Body of pancreas (tissue), 4 donors: ENCODE measurements around the gene CACNA1C. TPM values are rescaled to one million over a fixed set of nuclear protein-coding genes. Genes with fewer than 3 reads are reported as not detected.
A peak's percentile ranks its signal among the peaks of the same experiment; 100 is the strongest.

Experiments
- ATAC-seq: fragments of 150-250 bp; one replicate; pipeline ENCODE4 v1.9.1; 2016
- DNase-seq, 4 donors: peaks; one replicate each; pipeline ENCODE4 v3.0.0-alpha.2; 2019
- H3K27ac ChIP-seq, 4 donors: fragments of 200-600 bp; sonication (generic); 1 replicate in 3 of 4; 2 replicates in 1 of 4; pipeline versions ENCODE4 v1.5.1 to v1.6.1; 2016 to 2019; ENCODE audit warnings: mild to moderate bottlenecking in 1 of 4, mixed read lengths in 1 of 4, moderate library complexity in 1 of 4
- H3K27me3 ChIP-seq, 2 donors: fragments of 200-600 bp; sonication (generic); one replicate each; pipeline ENCODE4 v1.6.0; 2016; ENCODE audit warnings: mild to moderate bottlenecking in 1 of 2
- H3K36me3 ChIP-seq, 2 donors: fragments of 200-600 bp; sonication (generic); replicated peaks in 1 of 2; 2 replicates each; pipeline ENCODE4 v1.5.1; 2016; ENCODE audit warnings: low read depth in 2 of 2; ENCODE audit not compliant: insufficient read depth in 1 of 2
- H3K4me1 ChIP-seq: fragments of 200-600 bp; sonication (generic); one replicate; pipeline ENCODE4 v1.6.0; 2016
- H3K4me3 ChIP-seq, 2 donors: fragments of 200-600 bp; sonication (generic); 1 replicate in 1 of 2; 2 replicates in 1 of 2; pipeline ENCODE4 v1.5.1; 2016 to 2019
- H3K9me3 ChIP-seq, 3 donors: fragments of 200-600 bp; sonication (generic); 1 replicate in 2 of 3; 2 replicates in 1 of 3; pipeline ENCODE4 v1.5.1; 2016
- POLR2A ChIP-seq, 3 donors: fragments of 450-650 bp; IDR thresholded peaks; one replicate each; pipeline ENCODE4 v1.6.1; 2016; ENCODE audit warnings: antibody characterized with exemption in 3 of 3, mild to moderate bottlenecking in 2 of 3
- WGBS, 2 donors: methylation state at CpG; one replicate each; pipeline ENCODE4 v1.1.5; 2017; 5-methylcytosine and 5-hydroxymethylcytosine counted together
- intact Hi-C: fragments of 100-400 bp; cut with DNase I; formaldehyde crosslinking; loops from one replicate; pipeline ENCODE4 v1.15.1; 2023
- total RNA-seq, 2 donors: library from RNA; depleted of rRNA; stranded (reverse); fragments of >200 nt; gene quantifications; one replicate each; pipeline ENCODE4 v1.1.0, GENCODE V29; 2016
- TF ChIP-seq, protein P1 (sequence below), 7 experiments: fragments of 450-650 bp in 4 of 7; fragments of 200-600 bp in 3 of 7; sonication (generic) in 3 of 7; IDR thresholded peaks; one replicate each; pipeline ENCODE4 v1.5.1; 2016 to 2019; ENCODE audit warnings: antibody characterized with exemption in 7 of 7

Gene CACNA1C
- total RNA-seq, 2 donors from 2014 or later: 2.3 to 4.4 TPM

- Histone ChIP-seq H3K9me3 (no peaks in the 10 kb centered on the region), H3K4me1 (peaks cover 9% of the 10 kb centered on the region), H3K27ac (no peak overlapping the region), H3K36me3 (no peaks in the 10 kb centered on the region), H3K27me3 (no peaks in the 10 kb centered on the region), H3K4me3 (no peak overlapping the region)
- TF ChIP-seq POLR2A (IDR thresholded peaks at IDR 0.05): no peak
- TF ChIP-seq, protein P1, sequence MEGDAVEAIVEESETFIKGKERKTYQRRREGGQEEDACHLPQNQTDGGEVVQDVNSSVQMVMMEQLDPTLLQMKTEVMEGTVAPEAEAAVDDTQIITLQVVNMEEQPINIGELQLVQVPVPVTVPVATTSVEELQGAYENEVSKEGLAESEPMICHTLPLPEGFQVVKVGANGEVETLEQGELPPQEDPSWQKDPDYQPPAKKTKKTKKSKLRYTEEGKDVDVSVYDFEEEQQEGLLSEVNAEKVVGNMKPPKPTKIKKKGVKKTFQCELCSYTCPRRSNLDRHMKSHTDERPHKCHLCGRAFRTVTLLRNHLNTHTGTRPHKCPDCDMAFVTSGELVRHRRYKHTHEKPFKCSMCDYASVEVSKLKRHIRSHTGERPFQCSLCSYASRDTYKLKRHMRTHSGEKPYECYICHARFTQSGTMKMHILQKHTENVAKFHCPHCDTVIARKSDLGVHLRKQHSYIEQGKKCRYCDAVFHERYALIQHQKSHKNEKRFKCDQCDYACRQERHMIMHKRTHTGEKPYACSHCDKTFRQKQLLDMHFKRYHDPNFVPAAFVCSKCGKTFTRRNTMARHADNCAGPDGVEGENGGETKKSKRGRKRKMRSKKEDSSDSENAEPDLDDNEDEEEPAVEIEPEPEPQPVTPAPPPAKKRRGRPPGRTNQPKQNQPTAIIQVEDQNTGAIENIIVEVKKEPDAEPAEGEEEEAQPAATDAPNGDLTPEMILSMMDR (IDR thresholded peaks at IDR 0.05): no peak
- WGBS, 2 donors: 63 to 73% methylated on average over 8 of the region's 8 CpGs
- ATAC-seq (no peak), DNase-seq (no peak)
- intact Hi-C loops: loop anchor here (10.0 kb wide), 1 partner anchor 228 kb away; no protein-coding TSS in a partner anchor
These were observed 20.3 kb upstream of the CACNA1C start for GRCh38 chr12:2032506-2032905.

GRCh38 chr12:2034633-2035430 lies 18.0 kb upstream of the CACNA1C start:
- Histone ChIP-seq H3K4me3 (no peak overlapping the region), H3K9me3 (no peaks in the 10 kb centered on the region), H3K27ac (no peak overlapping the region), H3K36me3 (no peaks in the 10 kb centered on the region), H3K4me1 (peaks cover 9% of the 10 kb centered on the region), H3K27me3 (no peaks in the 10 kb centered on the region)
- WGBS, 2 donors: 9 to 11% methylated on average over 47 of the region's 47 CpGs
- peak; percentile 87 to 92 (median 88) for DNase-seq
- intact Hi-C loops: loop anchor here (10.0 kb wide), 1 partner anchor 230 kb away; no protein-coding TSS in a partner anchor
- TF ChIP-seq, protein P1 (IDR thresholded peaks at IDR 0.05): peak; percentile 71 to 97 (median 94)
- no peak for TF ChIP-seq POLR2A (IDR thresholded peaks at IDR 0.05)
- ATAC-seq: peak; percentile 96

- Histone ChIP-seq H3K9me3 (no peaks in the 10 kb centered on the region), H3K36me3 (no peaks in the 10 kb centered on the region), H3K4me3 (no peak overlapping the region), H3K4me1 (peaks cover 9% of the 10 kb centered on the region), H3K27me3 (no peaks in the 10 kb centered on the region), H3K27ac (no peak overlapping the region)
- DNase-seq (no peak), ATAC-seq (peak; percentile 7)
- intact Hi-C loops: loop anchor here (10.0 kb wide), 1 partner anchor 231 kb away; no protein-coding TSS in a partner anchor
- WGBS, 2 donors: 56 to 65% methylated on average over 15 of the region's 15 CpGs
- TF ChIP-seq, protein P1 (IDR thresholded peaks at IDR 0.05): no peak
- TF ChIP-seq POLR2A (IDR thresholded peaks at IDR 0.05): no peak
These were observed 17.2 kb upstream of the CACNA1C start for GRCh38 chr12:2035431-2036055.

DNA sequence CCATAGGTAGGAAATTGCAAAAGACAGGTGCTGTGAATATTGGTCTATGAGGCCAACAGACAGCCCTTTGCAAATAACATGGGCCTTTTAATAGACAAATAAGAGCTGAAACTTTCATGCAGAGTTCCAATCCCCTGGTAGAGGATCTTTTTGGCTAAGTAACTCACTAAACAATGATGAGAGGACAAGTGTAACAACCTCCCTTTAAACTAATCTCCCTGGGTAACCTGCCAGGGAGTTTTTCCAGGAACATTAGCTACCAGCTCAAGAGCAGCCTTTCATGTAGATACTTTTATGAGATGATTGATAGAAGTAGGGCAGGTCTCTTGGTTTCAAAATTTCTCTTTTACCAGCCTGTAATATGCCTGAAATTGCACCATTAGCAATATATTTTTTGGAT lies 13.8 kb upstream of the CACNA1C start:
- H3K4me1 ChIP-seq: peaks cover 9% of the 10 kb centered on the region
- intact Hi-C loops: loop anchor here (10.0 kb wide), 1 partner anchor 234 kb away; no protein-coding TSS in a partner anchor
- no peak overlapping the region for H3K27ac ChIP-seq
- H3K9me3 ChIP-seq: no peaks in the 10 kb centered on the region
- H3K4me3 ChIP-seq: no peak overlapping the region
- no peaks in the 10 kb centered on the region for H3K36me3 ChIP-seq
- no peak for TF ChIP-seq POLR2A (IDR thresholded peaks at IDR 0.05)
- TF ChIP-seq, protein P1 (IDR thresholded peaks at IDR 0.05): no peak
- no peak for DNase-seq
- ATAC-seq: no peak
- H3K27me3 ChIP-seq: no peaks in the 10 kb centered on the region
